MCF 10A (cell line): ENCODE measurements around the gene C1orf174. TPM values are rescaled to one million over a fixed set of nuclear protein-coding genes. Genes with fewer than 3 reads are reported as not detected.

ENCODE experiments used
- BruUV-seq: library from RNA; stranded (reverse); fragments of 400-500 nt; replicated peaks from 2 replicates; lab custom pipeline; 2021; lab: Mats Ljungman, UMichigan
- CTCF ChIA-PET: fragments of 300-600 bp; sonication (Branson Sonifier 250); formaldehyde crosslinking; extraction: SDS; loops from one replicate; lab custom pipeline; 2021; ENCODE audit warnings: antibody characterized with exemption, inconsistent platforms; lab: Yijun Ruan, JAX
- POLR2A ChIA-PET: fragments of 300-600, 350-650 bp; sonication (Branson Sonifier 250); formaldehyde crosslinking; extraction: SDS; loops from one replicate; lab custom pipeline; 2020; ENCODE audit warnings: antibody characterized with exemption, inconsistent platforms; lab: Yijun Ruan, JAX
- DNase-seq: peaks from one replicate; pipeline ENCODE4 v3.0.0-alpha.2; 2018; ENCODE audit not compliant: unreplicated experiment
- H3K27ac Mint-ChIP-seq: one replicate; pipeline ENCODE4 v1.8.0; 2022; ENCODE audit warnings: mild to moderate bottlenecking, low read depth, mixed read lengths; ENCODE audit not compliant: unreplicated experiment
- H3K27me3 Mint-ChIP-seq: one replicate; pipeline ENCODE4 v1.8.0; 2022; ENCODE audit warnings: mixed read lengths; ENCODE audit not compliant: insufficient read depth, unreplicated experiment
- H3K36me3 Mint-ChIP-seq: one replicate; pipeline ENCODE4 v1.8.0; 2022; ENCODE audit warnings: mild to moderate bottlenecking, moderate library complexity, mixed read lengths; ENCODE audit not compliant: insufficient read depth, unreplicated experiment
- H3K4me1 Mint-ChIP-seq: one replicate; pipeline ENCODE4 v1.8.0; 2022; ENCODE audit warnings: mixed read lengths; ENCODE audit not compliant: insufficient read depth, unreplicated experiment
- H3K4me3 Mint-ChIP-seq: one replicate; pipeline ENCODE4 v1.8.0; 2022; ENCODE audit warnings: mild to moderate bottlenecking, moderate library complexity, mixed read lengths; ENCODE audit not compliant: unreplicated experiment
- H3K9me3 Mint-ChIP-seq: one replicate; pipeline ENCODE4 v1.8.0; 2022; ENCODE audit warnings: mixed read lengths; ENCODE audit not compliant: unreplicated experiment
- intact Hi-C: fragments of 100-400 bp; cut with micrococcal nuclease; formaldehyde crosslinking; loops from 2 replicates; pipeline ENCODE4 v1.14.1; 2022
- total RNA-seq: library from RNA; stranded (reverse); gene quantifications from 2 replicates; pipeline ENCODE4 v1.2.3, GENCODE V29; 2022
- TF ChIP-seq, protein P1 (sequence below): fragments of 200-600 bp; IDR thresholded peaks from one replicate; pipeline ENCODE4 v1.8.0; 2022; ENCODE audit warnings: antibody characterized with exemption, mild to moderate bottlenecking; ENCODE audit not compliant: unreplicated experiment

Gene C1orf174
- total RNA-seq, 1 experiment from 2014 or later: 24.4 TPM

DNA sequence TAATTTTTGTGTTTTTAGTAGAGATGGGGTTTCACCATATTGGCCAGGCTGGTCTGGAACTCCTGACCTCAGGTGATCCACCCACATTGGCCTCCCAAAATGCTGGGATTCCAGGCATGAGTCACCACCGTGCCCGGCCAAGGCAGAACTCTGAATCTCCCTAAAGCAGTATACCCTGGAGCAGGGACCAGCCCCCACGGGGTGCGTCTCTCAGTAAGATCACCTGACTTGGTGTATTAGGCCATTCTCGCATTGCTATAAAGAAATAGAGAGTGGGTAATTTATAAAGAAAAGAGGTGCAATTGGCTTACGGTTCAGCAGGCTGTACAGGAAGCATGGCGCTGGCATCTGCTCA lies 28.6 kb downstream of the C1orf174 start:
- intact Hi-C loops: no loop called here
- TF ChIP-seq, protein P1, sequence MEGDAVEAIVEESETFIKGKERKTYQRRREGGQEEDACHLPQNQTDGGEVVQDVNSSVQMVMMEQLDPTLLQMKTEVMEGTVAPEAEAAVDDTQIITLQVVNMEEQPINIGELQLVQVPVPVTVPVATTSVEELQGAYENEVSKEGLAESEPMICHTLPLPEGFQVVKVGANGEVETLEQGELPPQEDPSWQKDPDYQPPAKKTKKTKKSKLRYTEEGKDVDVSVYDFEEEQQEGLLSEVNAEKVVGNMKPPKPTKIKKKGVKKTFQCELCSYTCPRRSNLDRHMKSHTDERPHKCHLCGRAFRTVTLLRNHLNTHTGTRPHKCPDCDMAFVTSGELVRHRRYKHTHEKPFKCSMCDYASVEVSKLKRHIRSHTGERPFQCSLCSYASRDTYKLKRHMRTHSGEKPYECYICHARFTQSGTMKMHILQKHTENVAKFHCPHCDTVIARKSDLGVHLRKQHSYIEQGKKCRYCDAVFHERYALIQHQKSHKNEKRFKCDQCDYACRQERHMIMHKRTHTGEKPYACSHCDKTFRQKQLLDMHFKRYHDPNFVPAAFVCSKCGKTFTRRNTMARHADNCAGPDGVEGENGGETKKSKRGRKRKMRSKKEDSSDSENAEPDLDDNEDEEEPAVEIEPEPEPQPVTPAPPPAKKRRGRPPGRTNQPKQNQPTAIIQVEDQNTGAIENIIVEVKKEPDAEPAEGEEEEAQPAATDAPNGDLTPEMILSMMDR: no peak
- peak; percentile 11 for DNase-seq
- Mint-ChIP-seq H3K36me3 (peaks cover 49% of the 10 kb centered on the region), H3K27ac (no peak overlapping the region), H3K27me3 (no peaks in the 10 kb centered on the region), H3K4me1 (no peaks in the 10 kb centered on the region), H3K9me3 (no peaks in the 10 kb centered on the region), H3K4me3 (no peak overlapping the region)
- CTCF ChIA-PET: no interaction called here
- no TSS peak for BruUV-seq
- POLR2A ChIA-PET: no interaction called here

DNA sequence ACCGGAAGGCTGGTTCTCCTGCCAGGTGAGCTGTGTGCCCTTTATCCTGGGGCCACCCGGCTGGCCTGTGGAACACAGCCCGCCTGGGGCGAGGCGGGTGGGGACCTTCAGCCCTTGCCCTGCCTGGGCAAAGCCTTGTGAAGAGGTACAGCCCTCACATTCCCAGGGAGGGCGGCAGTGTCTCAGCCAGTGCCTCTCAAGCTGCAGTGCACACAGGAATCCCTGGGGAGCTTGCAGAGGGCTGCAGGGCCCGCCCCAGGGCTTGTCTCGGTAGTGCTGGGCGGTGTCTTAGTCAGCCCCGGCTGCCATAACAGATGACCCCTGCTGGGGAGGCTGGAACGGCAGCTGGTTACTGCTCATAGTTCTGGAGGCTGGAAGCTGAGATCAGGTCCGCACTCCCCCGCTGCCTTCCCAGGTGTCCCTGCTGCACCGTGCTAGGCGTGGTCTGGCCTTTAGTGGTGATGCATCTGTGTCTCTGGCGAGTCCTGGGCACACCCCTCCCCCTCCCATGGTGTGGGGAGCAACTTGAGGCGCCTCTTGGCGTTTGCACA lies 30.2 kb downstream of the C1orf174 start:
- peaks cover 37% of the 10 kb centered on the region for H3K36me3 Mint-ChIP-seq
- DNase-seq: no peak
- TF ChIP-seq, protein P1: no peak
- no peaks in the 10 kb centered on the region for H3K4me1 Mint-ChIP-seq
- CTCF ChIA-PET: no interaction called here
- POLR2A ChIA-PET: interaction anchor here (1.4 kb wide), 1 partner anchor 12 kb away, joined by 4 read pairs; the partner anchor contains the start of gene DFFB
- intact Hi-C loops: no loop called here
- H3K27me3 Mint-ChIP-seq: no peaks in the 10 kb centered on the region
- H3K9me3 Mint-ChIP-seq: no peaks in the 10 kb centered on the region
- no peak overlapping the region for H3K4me3 Mint-ChIP-seq
- BruUV-seq: no TSS peak
- H3K27ac Mint-ChIP-seq: no peak overlapping the region

DNA sequence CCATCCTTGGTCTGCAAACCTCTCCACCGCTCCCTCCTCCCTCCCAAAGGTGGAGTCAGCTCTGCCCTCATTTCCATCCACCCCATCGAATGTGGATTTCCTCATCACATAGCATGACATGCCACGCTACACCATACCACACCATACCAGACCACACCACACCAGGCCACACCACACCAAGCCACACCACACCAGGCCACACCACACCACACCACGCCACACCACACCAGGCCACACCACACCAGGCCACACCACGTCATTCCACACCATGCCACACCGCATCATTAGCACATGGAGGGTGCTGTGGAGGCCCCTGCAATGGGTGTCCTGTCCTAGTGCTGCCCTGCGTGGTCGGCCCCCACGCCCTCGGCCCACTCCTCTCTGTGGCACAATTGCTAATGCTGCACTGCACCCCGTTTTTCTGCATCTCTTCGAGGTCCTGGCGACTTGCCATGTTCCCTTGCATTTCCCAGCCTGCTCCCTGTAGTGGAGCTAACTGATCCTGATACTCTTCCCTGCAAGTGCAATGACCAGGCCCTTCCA lies 31.5 kb downstream of the C1orf174 start:
- BruUV-seq: no TSS peak
- peaks cover 33% of the 10 kb centered on the region for H3K36me3 Mint-ChIP-seq
- no peak for DNase-seq
- ChIA-PET POLR2A (interaction anchor here (1.4 kb wide), 1 partner anchor 11 kb away, joined by 4 read pairs; the partner anchor contains the start of gene DFFB), CTCF (interaction anchor here (1.9 kb wide), 1 partner anchor 10 kb away, joined by 8 read pairs; no protein-coding TSS in a partner anchor)
- H3K27ac Mint-ChIP-seq: no peak overlapping the region
- no peak overlapping the region for H3K4me3 Mint-ChIP-seq
- no peaks in the 10 kb centered on the region for H3K9me3 Mint-ChIP-seq
- TF ChIP-seq, protein P1: no peak
- H3K4me1 Mint-ChIP-seq: no peaks in the 10 kb centered on the region
- intact Hi-C loops: no loop called here
- no peaks in the 10 kb centered on the region for H3K27me3 Mint-ChIP-seq

DNA sequence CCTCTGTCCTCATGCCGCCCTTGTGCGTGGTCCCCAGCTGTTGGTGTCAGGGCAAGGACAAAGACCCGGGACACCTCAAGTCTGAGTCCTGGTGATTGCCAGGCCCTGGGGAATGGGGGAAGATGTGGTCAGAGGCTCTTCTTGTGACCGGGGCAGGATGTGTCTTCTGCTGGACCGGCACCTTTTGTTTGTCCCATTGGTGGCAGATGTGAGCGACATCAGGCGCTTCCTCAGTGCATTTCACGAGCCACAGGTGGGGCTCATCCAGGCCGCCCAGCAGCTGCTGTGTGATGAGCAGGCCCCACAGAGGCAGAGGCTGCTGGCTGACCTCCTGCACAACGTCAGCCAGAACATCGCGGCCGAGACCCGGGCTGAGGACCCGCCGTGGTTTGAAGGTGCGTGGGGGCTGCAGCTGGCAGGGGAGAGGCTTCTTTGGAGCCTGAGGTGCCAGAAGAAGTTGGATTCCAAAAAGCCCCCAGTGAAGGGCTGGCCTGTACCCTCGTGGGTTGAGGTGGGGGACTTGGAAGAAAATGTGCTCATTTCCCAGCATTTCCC lies 34.4 kb downstream of the C1orf174 start:
- intact Hi-C loops: no loop called here
- Mint-ChIP-seq H3K4me1 (no peaks in the 10 kb centered on the region), H3K27ac (no peak overlapping the region), H3K36me3 (peaks cover 15% of the 10 kb centered on the region), H3K9me3 (no peaks in the 10 kb centered on the region), H3K4me3 (no peak overlapping the region), H3K27me3 (no peaks in the 10 kb centered on the region)
- CTCF ChIA-PET: no interaction called here
- BruUV-seq: no TSS peak
- TF ChIP-seq, protein P1: no peak
- POLR2A ChIA-PET: no interaction called here
- DNase-seq: no peak
